Measurements from ENCODE around the gene CEP41.

DNA sequence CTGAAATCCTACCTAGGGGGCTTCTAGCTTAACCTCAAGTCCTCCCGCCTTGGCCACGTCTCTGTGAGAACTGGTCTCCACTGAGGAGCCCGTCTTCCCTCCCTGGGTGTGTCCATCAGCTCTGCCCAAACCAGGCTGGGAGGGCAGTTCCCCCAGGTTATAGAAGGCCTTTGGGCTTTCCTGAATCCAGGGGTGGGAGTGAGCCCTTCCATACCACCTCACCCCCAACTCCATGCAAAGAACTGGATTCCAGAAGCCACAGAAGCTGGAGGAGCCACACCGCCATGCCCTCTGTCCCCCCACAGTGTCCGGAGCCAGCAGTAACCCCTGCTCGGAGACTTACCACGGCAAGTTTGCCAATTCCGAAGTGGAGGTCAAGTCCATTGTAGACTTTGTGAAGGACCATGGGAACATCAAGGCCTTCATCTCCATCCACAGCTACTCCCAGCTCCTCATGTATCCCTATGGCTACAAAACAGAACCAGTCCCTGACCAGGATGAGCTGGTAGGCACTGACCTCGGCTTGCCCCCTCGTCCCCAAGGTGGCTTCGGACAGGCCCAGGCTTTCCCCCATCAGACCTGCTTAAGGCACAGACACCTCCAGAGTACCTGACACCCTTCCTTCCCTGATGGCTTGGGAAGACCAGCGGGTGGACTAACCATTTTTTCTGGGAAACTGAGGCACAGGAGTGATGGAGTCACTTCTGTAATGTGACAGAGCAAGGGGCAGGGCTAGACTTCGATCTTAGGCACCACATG is 55.8 kb downstream of the CEP41 start:
- TF ChIP-seq CTCF (IDR thresholded peaks at IDR 0.05; ENCODE audit: low read length) = no peak
- TF ChIP-seq EZH2phosphoT487 (IDR thresholded peaks at IDR 0.05; ENCODE audit: low read length) = no peak
